Stimulated activated CD4-positive, alpha-beta T cell treated with anti-CD3 and anti-CD28 coated beads, Interleukin-12 subunit alpha, Interleukin-12 subunit beta, amount 100 ng/mL, for 48 hours (primary cell): ENCODE measurements around the gene PTPRN2.

Experiments
- DNase-seq, 3 donors: peaks; one replicate each; pipeline ENCODE4 v3.0.0-alpha.2; 2020; ENCODE audit warnings: low read depth in 2 of 3, low spot score in 1 of 3

PTPRN2 gene

GRCh38 chr7:157976406-157976805, 611.2 kb downstream of the PTPRN2 start:
- no peak for DNase-seq

GRCh38 chr7:157975401-157976372, 611.9 kb downstream of the PTPRN2 start:
- no peak for DNase-seq

GRCh38 chr7:157974678-157975230, 612.9 kb downstream of the PTPRN2 start:
- no peak for DNase-seq

GRCh38 chr7:157973971-157974677, 613.5 kb downstream of the PTPRN2 start:
- no peak for DNase-seq

- DNase-seq, result no peak
Measured at GRCh38 chr7:157972914-157973313, 614.7 kb downstream of the PTPRN2 start.

GRCh38 chr7:157971501-157971900, 616.1 kb downstream of the PTPRN2 start:
- no peak for DNase-seq

- DNase-seq, result no peak
Measured at GRCh38 chr7:157970744-157971143, 616.9 kb downstream of the PTPRN2 start.

- DNase-seq, result no peak
Measured at GRCh38 chr7:157969995-157970394, 617.6 kb downstream of the PTPRN2 start.

GRCh38 chr7:157966490-157966889, 621.1 kb downstream of the PTPRN2 start:
- DNase-seq, result no peak

GRCh38 chr7:157964521-157964920, 623.1 kb downstream of the PTPRN2 start:
- DNase-seq, result no peak

- DNase-seq, result no peak
Measured at GRCh38 chr7:157964016-157964415, 623.6 kb downstream of the PTPRN2 start.

- no peak for DNase-seq
Measured at GRCh38 chr7:157963526-157963925, 624.1 kb downstream of the PTPRN2 start.

- DNase-seq, result no peak
Measured at GRCh38 chr7:157962458-157963306, 624.9 kb downstream of the PTPRN2 start.

- no peak for DNase-seq
Measured at GRCh38 chr7:157961731-157962457, 625.7 kb downstream of the PTPRN2 start.

GRCh38 chr7:157955348-157955999, 632.1 kb downstream of the PTPRN2 start:
- DNase-seq, result no peak

GRCh38 chr7:157954901-157955300, 632.7 kb downstream of the PTPRN2 start:
- DNase-seq, result no peak

GRCh38 chr7:157952841-157953645, 634.6 kb downstream of the PTPRN2 start:
- DNase-seq, result no peak

GRCh38 chr7:157952050-157952667, 635.5 kb downstream of the PTPRN2 start:
- no peak for DNase-seq
